OCI-LY1 (cell line): ENCODE data around the gene SEC22C.

ENCODE experiments used
- EZH2 ChIP-seq: fragments of 200-600 bp; sonication (generic), shearing (Covaris generic); IDR thresholded peaks from 2 replicates; pipeline ENCODE4 v1.8.0; 2017; ENCODE audit warnings: borderline replicate concordance, mixed run types, mild to moderate bottlenecking, antibody characterized with exemption, low read length, moderate library complexity, mixed read lengths
- TF ChIP-seq, protein P1 (sequence below): fragments of 200-600 bp; sonication (generic), shearing (Covaris generic); IDR thresholded peaks from 2 replicates; pipeline ENCODE4 v1.5.1; 2017; ENCODE audit warnings: mild to moderate bottlenecking, antibody characterized with exemption, low read length, moderate library complexity, mixed read lengths

DNA sequence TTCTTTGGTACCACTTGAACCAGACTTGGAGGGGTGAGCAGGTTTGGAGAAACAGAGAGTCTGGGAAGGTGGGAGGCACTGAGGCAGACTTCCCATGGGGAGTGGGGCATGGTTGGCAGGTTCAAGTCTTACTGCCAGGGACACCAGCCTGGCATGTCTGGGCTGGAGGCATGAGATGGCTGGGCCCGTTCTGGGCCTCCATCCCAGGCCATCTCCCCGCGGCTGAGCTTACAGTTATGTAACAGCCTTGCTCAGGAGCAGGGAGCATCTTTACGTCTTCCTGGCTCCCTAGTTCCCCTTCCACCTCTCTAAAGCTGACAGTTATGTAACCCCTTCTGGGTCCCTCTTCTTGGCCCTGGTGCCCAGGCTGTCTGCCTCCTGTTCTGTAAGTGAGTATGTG, 66.9 kb downstream of the SEC22C start:
- TF ChIP-seq, protein P1, sequence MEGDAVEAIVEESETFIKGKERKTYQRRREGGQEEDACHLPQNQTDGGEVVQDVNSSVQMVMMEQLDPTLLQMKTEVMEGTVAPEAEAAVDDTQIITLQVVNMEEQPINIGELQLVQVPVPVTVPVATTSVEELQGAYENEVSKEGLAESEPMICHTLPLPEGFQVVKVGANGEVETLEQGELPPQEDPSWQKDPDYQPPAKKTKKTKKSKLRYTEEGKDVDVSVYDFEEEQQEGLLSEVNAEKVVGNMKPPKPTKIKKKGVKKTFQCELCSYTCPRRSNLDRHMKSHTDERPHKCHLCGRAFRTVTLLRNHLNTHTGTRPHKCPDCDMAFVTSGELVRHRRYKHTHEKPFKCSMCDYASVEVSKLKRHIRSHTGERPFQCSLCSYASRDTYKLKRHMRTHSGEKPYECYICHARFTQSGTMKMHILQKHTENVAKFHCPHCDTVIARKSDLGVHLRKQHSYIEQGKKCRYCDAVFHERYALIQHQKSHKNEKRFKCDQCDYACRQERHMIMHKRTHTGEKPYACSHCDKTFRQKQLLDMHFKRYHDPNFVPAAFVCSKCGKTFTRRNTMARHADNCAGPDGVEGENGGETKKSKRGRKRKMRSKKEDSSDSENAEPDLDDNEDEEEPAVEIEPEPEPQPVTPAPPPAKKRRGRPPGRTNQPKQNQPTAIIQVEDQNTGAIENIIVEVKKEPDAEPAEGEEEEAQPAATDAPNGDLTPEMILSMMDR = no peak
- TF ChIP-seq EZH2 = no peak
